Mesodermal cell (in vitro differentiated cells): ENCODE data around the gene STARD10.
A peak's percentile ranks its signal among the peaks of the same experiment; 100 is the strongest.

Experiments used
- H3K27ac ChIP-seq: 2 replicates; pipeline ENCODE4 v1.7.0; 2013; ENCODE audit warnings: mild to moderate bottlenecking, low read depth, low read length, moderate library complexity; ENCODE audit not compliant: severe bottlenecking
- H3K36me3 ChIP-seq: 2 replicates; pipeline ENCODE4 v1.7.1; 2013; ENCODE audit warnings: mild to moderate bottlenecking, low read length, moderate library complexity; ENCODE audit not compliant: control insufficient read depth, insufficient read depth
- H3K4me1 ChIP-seq: one replicate; pipeline ENCODE4 v1.7.1; 2013; ENCODE audit warnings: mild to moderate bottlenecking, low read length; ENCODE audit not compliant: insufficient read depth, control insufficient read depth, poor library complexity, severe bottlenecking
- H3K4me3 ChIP-seq: 2 replicates; pipeline ENCODE4 v1.7.0; 2013; ENCODE audit warnings: low read length, control low read depth, mild to moderate bottlenecking; ENCODE audit not compliant: insufficient read depth, poor library complexity, severe bottlenecking; ENCODE audit errors: extremely low read depth
- H3K9me3 ChIP-seq: 2 replicates; pipeline ENCODE4 v1.7.1; 2013; ENCODE audit warnings: mild to moderate bottlenecking, low read length, moderate library complexity; ENCODE audit not compliant: control insufficient read depth
- WGBS, 2 experiments: methylation state at CpG; one replicate each; pipeline ENCODE4 v1.1.5; 2013; ENCODE audit warnings: missing lambda C conversion rate in 2 of 2; ENCODE audit not compliant: insufficient coverage in 2 of 2; 5-methylcytosine and 5-hydroxymethylcytosine counted together

Gene STARD10

DNA sequence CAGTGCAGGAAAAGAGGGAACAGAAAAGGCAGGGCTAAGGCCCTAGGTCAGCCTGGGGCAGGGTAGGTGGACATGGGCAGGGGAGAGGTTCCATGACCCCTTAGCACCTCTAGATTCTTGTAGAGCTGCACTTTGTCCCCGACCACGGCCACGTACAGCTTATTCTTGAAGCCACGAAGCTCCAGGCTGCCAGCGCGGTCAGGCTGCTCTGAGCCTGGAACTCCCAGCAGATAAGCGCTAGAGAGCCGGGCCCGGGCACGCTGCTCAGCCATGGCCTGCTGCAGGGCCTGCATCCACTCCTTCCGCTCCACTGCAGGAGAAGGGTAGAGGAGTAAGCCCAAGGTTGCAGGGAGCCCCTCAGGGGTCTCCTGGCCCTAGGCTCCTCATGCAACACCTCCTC, 83.6 kb downstream of the STARD10 start:
- H3K4me1 ChIP-seq = peaks cover 21% of the 10 kb centered on the region
- H3K4me3 ChIP-seq = no peak overlapping the region
- WGBS, 2 experiments = 99 to 100% methylated on average over 4 to 11 of the region's 11 CpGs
- no peaks in the 10 kb centered on the region for H3K9me3 ChIP-seq
- H3K36me3 ChIP-seq = peaks cover 56% of the 10 kb centered on the region
- H3K27ac ChIP-seq = no peak overlapping the region

DNA sequence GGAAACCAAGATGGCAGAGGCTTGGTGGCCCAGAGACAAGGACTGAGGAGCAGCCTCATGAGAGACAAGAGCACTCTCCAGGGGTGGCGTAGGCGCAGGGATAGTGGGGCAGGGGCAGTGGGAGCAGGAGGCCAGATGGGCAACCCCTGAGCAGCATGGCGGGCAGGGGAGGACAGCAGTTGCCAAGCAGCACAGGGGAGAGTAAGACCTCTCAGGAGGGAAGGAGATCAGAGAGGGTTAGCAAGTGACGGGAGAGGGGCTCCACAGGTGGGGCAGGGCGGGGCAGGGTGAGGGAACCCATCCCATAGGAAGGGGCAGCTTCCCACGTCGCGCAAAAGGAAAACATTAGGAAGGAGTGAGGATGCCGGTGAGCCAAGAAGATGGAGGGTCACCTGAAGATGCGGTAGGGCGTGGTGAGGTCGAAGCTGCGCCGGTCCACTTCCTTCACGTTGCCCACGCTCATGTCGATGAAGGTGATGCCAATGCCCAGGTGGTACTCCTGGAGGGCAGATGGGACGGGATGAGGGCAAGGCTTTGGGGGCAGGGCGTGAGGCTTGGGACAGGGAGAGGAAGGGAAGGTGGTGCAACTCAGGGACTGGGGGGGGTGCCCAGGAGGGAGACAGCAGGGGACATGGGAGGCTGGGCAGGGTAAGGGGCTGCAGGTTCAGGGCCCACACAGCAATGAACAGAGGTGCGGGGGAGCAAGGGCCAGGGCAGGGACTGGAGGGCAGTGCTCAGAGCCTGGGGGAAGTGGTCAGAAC, 84.2 kb downstream of the STARD10 start:
- no peak overlapping the region for H3K27ac ChIP-seq
- H3K36me3 ChIP-seq = peaks cover 54% of the 10 kb centered on the region
- H3K9me3 ChIP-seq = no peaks in the 10 kb centered on the region
- WGBS, 2 experiments = 96 to 98% methylated on average over 18 to 20 of the region's 20 CpGs
- no peak overlapping the region for H3K4me3 ChIP-seq
- peaks cover 21% of the 10 kb centered on the region for H3K4me1 ChIP-seq

DNA sequence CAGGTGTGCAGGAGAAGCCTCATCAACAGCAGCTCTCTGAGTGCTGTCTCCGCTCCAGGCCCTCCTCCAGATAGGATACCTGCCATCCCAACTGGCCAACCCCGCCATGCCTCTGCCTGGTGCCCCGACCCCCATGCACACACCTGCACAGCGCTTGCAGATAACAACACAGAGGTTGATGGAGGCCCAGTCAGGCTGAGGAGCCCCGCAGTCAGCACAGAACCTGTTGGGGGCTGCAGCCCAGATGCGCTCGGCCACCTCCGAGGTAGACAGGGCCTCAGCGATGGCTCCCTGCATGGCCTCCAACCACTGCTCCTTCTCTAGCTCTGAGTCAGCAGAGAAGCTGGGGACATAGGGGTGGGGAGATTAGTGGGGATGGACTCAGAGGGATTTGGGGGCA, 86.8 kb downstream of the STARD10 start:
- 97 to 100% methylated on average over 3 to 8 of the region's 9 CpGs for WGBS, 2 experiments
- H3K27ac ChIP-seq = no peak overlapping the region
- H3K9me3 ChIP-seq = no peaks in the 10 kb centered on the region
- H3K4me1 ChIP-seq = peaks cover 6% of the 10 kb centered on the region
- peaks cover 73% of the 10 kb centered on the region for H3K36me3 ChIP-seq
- H3K4me3 ChIP-seq = no peak overlapping the region

DNA sequence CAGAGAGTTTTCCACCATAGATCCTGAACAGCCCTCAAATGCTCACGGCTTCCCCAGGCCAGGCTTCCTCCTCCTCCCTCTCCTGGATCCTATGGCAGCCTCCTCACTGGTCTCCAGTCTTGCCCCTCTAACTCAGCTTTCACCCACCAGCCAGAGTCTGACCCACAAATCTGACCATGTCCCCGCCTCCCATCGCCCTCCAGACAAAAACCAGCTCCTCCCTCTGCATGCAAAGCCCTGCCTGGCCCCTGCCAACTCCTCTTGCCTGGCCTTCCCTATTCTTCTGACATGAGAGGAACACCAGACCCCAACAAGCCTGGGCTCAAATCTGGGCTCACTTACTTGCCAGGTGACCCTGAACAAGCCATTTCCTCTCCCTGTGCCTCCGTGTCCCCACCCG, 87.3 kb downstream of the STARD10 start:
- Histone ChIP-seq H3K36me3 (peaks cover 70% of the 10 kb centered on the region), H3K27ac (no peak overlapping the region), H3K4me1 (peaks cover 5% of the 10 kb centered on the region), H3K4me3 (no peak overlapping the region), H3K9me3 (no peaks in the 10 kb centered on the region)
- WGBS, 2 experiments = 78% methylated on average over 3 to 5 of the region's 5 CpGs

DNA sequence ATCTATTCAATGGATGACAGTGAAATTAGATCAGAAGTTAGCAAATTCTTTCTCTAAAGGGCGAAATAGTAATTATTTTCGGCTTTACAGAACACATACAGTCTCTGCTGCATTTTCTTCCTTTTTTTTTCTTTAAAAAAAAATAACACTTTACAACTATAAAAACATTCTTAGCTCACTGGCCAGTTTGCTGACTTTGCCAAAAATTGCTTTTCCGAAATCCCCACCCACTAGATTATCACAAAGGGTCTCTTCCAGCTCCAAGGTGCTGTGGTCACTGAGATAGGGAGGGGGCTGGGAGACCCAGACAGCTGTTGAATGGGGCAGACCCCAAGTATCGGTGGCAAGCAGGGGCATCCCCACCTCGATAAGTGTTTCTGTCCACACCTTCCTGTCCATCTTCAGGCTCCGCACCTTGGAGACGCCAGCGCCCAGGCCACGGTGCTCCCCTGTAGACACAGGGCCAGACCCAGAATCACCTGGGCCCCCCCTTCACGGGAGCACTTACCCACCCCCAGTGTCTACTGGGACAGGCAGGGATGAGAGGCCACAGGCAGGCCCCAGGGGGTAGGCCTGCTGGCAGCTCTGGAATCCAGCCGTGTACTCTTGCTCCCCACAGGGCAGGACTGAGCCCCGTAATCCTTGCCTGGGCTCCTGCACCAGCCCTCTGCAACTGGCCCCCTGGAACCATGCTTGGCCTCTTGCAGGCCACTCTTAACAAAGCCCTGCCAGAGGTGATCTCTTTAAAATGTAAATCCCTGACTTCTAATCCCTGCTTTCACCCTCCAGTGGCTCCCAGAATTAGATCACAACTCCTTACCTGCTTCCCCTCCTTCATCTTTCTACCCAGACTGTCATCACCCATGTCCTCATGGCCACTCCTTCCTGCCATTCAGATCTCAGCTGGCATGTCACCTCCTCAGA, 88.1 kb downstream of the STARD10 start:
- peak overlapping the region; percentile 16 for H3K27ac ChIP-seq
- 72% methylated on average over 5 to 10 of the region's 12 CpGs for WGBS, 2 experiments
- no peak overlapping the region for H3K4me3 ChIP-seq
- no peaks in the 10 kb centered on the region for H3K9me3 ChIP-seq
- peaks cover 66% of the 10 kb centered on the region for H3K36me3 ChIP-seq
- peaks cover 5% of the 10 kb centered on the region for H3K4me1 ChIP-seq

DNA sequence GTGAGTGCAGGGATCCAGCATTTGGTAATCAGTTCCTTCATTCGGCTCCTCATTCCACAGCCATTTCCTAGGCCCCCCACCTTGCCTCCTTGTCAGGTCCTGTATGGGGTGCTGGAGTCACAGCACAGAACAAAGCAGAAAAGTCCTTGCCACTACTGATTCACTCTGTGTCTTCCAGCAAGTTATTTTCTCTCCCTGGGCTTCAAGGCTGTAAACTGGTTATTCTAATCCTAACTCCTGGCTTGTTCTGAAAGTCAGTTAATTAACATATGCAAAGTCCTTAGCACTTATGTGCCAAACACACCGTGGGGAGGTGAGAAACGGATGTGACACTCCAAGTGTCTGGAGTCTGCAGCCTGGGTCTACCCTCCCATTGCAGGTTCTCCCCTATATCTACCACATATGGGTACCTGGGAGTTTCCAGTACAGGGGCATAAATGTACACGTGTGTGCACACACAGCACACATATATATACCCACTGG, 89.0 kb downstream of the STARD10 start:
- Histone ChIP-seq H3K4me1 (peaks cover 5% of the 10 kb centered on the region), H3K36me3 (peaks cover 64% of the 10 kb centered on the region), H3K9me3 (no peaks in the 10 kb centered on the region), H3K4me3 (no peak overlapping the region), H3K27ac (no peak overlapping the region)
- WGBS, 2 experiments = 46 to 54% methylated on average over 2 of the region's 4 CpGs
